Astrocyte of the cerebellum (primary cell): ENCODE data around the gene ARCN1.

ENCODE experiments used
- DNase-seq: peaks from one replicate; pipeline ENCODE4 v3.0.0-alpha.2; 2011; ENCODE audit warnings: low read depth
- H3K4me3 ChIP-seq: 2 replicates; pipeline ENCODE4 v1.5.1; 2011; ENCODE audit warnings: mild to moderate bottlenecking, low read depth, low read length, moderate library complexity
- in situ Hi-C: cut with HindIII; loops from 2 replicates; pipeline ENCODE4 v1.10.0; 2017; ENCODE audit warnings: low sequenced_read_pairs
- TF ChIP-seq, protein P1 (sequence below): IDR thresholded peaks from 2 replicates; pipeline ENCODE4 v1.5.1; 2012; ENCODE audit warnings: low read length, low read depth, moderate library complexity, mild to moderate bottlenecking; ENCODE audit errors: missing control alignments

ARCN1 gene

GRCh38 chr11:118544647-118545010 lies 27.6 kb upstream of the ARCN1 start:
- TF ChIP-seq, protein P1, sequence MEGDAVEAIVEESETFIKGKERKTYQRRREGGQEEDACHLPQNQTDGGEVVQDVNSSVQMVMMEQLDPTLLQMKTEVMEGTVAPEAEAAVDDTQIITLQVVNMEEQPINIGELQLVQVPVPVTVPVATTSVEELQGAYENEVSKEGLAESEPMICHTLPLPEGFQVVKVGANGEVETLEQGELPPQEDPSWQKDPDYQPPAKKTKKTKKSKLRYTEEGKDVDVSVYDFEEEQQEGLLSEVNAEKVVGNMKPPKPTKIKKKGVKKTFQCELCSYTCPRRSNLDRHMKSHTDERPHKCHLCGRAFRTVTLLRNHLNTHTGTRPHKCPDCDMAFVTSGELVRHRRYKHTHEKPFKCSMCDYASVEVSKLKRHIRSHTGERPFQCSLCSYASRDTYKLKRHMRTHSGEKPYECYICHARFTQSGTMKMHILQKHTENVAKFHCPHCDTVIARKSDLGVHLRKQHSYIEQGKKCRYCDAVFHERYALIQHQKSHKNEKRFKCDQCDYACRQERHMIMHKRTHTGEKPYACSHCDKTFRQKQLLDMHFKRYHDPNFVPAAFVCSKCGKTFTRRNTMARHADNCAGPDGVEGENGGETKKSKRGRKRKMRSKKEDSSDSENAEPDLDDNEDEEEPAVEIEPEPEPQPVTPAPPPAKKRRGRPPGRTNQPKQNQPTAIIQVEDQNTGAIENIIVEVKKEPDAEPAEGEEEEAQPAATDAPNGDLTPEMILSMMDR = no peak
- in situ Hi-C loops = no loop called here
- H3K4me3 ChIP-seq = no peak overlapping the region
- DNase-seq = no peak

DNA sequence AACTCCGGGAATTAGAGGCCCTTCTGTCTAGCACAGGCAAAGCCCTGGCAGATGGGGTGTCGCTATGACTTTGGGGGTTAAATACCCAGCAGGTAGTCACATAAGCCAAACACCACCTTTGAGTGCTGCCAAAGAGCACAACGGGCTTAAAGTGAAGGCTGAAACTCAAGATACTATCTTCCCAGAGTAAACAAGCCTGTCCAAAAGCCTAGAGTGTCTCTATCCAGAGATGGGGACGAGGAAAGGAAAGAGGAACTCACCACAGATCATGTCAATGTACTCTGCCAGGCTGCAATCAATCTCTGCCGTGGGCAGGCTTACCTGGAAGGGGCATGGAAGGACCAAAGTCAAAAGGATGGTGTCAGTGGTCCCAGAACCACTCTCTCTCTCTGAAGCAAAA lies 26.7 kb upstream of the ARCN1 start:
- in situ Hi-C loops = no loop called here
- H3K4me3 ChIP-seq = no peak overlapping the region
- TF ChIP-seq, protein P1 = no peak
- DNase-seq = no peak

DNA sequence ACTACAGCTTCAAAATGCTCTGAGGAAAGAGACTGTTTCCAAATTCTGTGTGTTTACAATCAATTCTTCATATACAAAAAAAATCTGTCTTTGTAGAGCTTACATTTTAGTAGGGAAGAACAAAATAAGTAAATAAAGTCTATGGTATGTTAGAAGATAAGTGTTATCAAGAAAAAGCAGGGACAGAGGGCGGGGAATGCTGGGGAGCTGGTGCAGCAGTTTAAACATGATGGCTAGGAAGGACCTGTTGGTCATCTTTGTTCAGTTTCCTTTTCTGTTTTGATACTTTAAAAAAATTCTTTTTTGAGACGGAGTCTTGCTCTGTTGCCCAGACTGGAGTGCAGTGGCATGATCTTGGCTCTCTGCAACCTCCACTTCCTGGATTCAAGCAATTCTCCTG lies 25.1 kb upstream of the ARCN1 start:
- TF ChIP-seq, protein P1 = no peak
- no peak overlapping the region for H3K4me3 ChIP-seq
- DNase-seq = no peak
- in situ Hi-C loops = no loop called here

DNA sequence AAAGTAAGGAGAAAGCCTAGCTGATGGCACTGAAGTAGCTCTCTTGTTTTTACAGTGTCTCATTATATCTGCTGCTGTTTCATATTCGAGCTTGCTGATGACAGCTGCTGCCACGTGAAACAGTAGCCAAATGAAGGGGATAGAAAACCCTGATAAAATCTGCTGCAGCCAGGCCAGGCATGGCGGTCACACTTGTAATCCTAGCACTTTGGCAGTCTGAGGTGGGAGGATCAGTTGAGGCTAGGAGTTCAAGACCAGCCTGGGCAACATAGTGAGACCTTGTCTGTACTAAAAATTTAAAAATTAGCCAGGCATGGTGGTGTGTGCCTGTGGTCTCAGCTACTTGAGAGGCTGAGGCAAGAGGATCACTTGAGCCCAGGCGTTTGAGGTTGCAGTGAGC lies 19.9 kb upstream of the ARCN1 start:
- in situ Hi-C loops = no loop called here
- TF ChIP-seq, protein P1 = no peak
- no peak overlapping the region for H3K4me3 ChIP-seq
- no peak for DNase-seq

GRCh38 chr11:118560806-118561205 lies 11.4 kb upstream of the ARCN1 start:
- no peak overlapping the region for H3K4me3 ChIP-seq
- no peak for DNase-seq
- TF ChIP-seq, protein P1 = no peak
- in situ Hi-C loops = no loop called here

- TF ChIP-seq, protein P1 = no peak
- no peak for DNase-seq
- H3K4me3 ChIP-seq = peak overlapping the region; percentile 55
- in situ Hi-C loops = no loop called here
These were observed 7.2 kb upstream of the ARCN1 start for GRCh38 chr11:118565051-118565450.

- no peak overlapping the region for H3K4me3 ChIP-seq
- no peak for DNase-seq
- TF ChIP-seq, protein P1 = no peak
- in situ Hi-C loops = no loop called here
These were observed 2.5 kb upstream of the ARCN1 start for GRCh38 chr11:118569670-118570069.
